Gastrocnemius medialis (tissue), 4 donors: ENCODE data around the gene MESP1. TPM values are rescaled to one million over a fixed set of nuclear protein-coding genes. Genes with fewer than 3 reads are reported as not detected.
"Not testable (repeated sequence)": the region's sequence is repeated elsewhere in the genome, so short reads cannot be mapped to it uniquely, and the experiment has no call there.

Source experiments
- ATAC-seq, 2 donors: fragments of 150-250 bp; one replicate each; pipeline ENCODE4 v1.9.1; 2016
- DNase-seq, 2 donors: peaks; one replicate each; pipeline ENCODE4 v3.0.0-alpha.2; 2019
- H3K27ac ChIP-seq, 4 donors: fragments of 200-600 bp; sonication (generic); 1 replicate in 1 of 4; 2 replicates in 3 of 4; pipeline ENCODE4 v1.5.1; 2016 to 2018; ENCODE audit warnings: mild to moderate bottlenecking in 2 of 4, moderate library complexity in 1 of 4
- H3K27me3 ChIP-seq, 3 donors: fragments of 200-600 bp; sonication (generic) in 2 of 3; 1 replicate in 1 of 3; 2 replicates in 2 of 3; pipeline versions ENCODE4 v1.5.1 to v1.6.0; 2016 to 2019; ENCODE audit warnings: mild to moderate bottlenecking in 1 of 3, moderate library complexity in 1 of 3
- H3K36me3 ChIP-seq, 2 donors: fragments of 200-600 bp; sonication (generic) in 1 of 2; one replicate each; pipeline ENCODE4 v1.5.1; 2017 to 2018
- H3K4me1 ChIP-seq, 2 donors: fragments of 200-600 bp; sonication (generic) in 1 of 2; one replicate each; pipeline ENCODE4 v1.5.1; 2016 to 2017; ENCODE audit warnings: mild to moderate bottlenecking in 2 of 2
- H3K4me3 ChIP-seq, 4 donors: fragments of 200-600 bp; sonication (generic) in 3 of 4; 1 replicate in 1 of 4; 2 replicates in 3 of 4; pipeline ENCODE4 v1.5.1; 2016 to 2019; ENCODE audit warnings: mild to moderate bottlenecking in 2 of 4
- H3K9me3 ChIP-seq, 3 donors: fragments of 200-600 bp; sonication (generic) in 2 of 3; 1 replicate in 1 of 3; 2 replicates in 2 of 3; pipeline ENCODE4 v1.5.1; 2016 to 2019
- CTCF ChIP-seq, 5 experiments: fragments of 450-650 bp in 3 of 5; fragments of 200-600 bp in 2 of 5; sonication (generic) in 2 of 5; IDR thresholded peaks in 4 of 5; conservative IDR thresholded peaks in 1 of 5; 1 replicate in 4 of 5; 2 replicates in 1 of 5; pipeline ENCODE4 v1.5.1; 2016 to 2019; ENCODE audit warnings: antibody characterized with exemption in 5 of 5, mild to moderate bottlenecking in 3 of 5, moderate library complexity in 3 of 5
- POLR2A ChIP-seq, 2 donors: fragments of 450-650 bp; IDR thresholded peaks; one replicate each; pipeline ENCODE4 v1.6.1; 2017; ENCODE audit warnings: antibody characterized with exemption in 2 of 2, mild to moderate bottlenecking in 2 of 2, moderate library complexity in 2 of 2
- in situ Hi-C, 4 donors: fragments of 200-750 bp; cut with MboI; loops; one replicate each; pipeline versions ENCODE4 v1.15.0 to v1.8.0; 2017; ENCODE audit warnings: low sequenced_read_pairs in 4 of 4
- intact Hi-C: fragments of 100-400 bp; cut with DNase I; formaldehyde crosslinking; loops from one replicate; pipeline ENCODE4 v1.15.1; 2023; ENCODE audit warnings: low total_unique reads
- total RNA-seq, 4 donors: library from RNA; depleted of rRNA; stranded (reverse); fragments of >200 nt; gene quantifications; one replicate each; pipeline versions ENCODE4 v1.1.0 to v1.2.3, GENCODE V29; 2016

The MESP1 gene
- total RNA-seq, 4 donors from 2014 or later, result 5.3 to 12.6 (median 6.1) TPM

GRCh38 chr15:89783861-89784685, 33.0 kb upstream of the MESP1 start:
- Histone ChIP-seq H3K4me1 (no peaks in the 10 kb centered on the region), H3K27ac (no peak overlapping the region), H3K27me3 (no peaks in the 10 kb centered on the region), H3K4me3 (no peak overlapping the region), H3K36me3 (no peaks in the 10 kb centered on the region), H3K9me3 (no peaks in the 10 kb centered on the region)
- intact Hi-C loops (no loop called here), in situ Hi-C loops (no loop called here)
- ATAC-seq (no peak), DNase-seq (no peak)
- no peak for TF ChIP-seq CTCF (IDR thresholded peaks at IDR 0.05 in 4 of 5, conservative IDR thresholded peaks at IDR 0.05 in 1 of 5)
- TF ChIP-seq POLR2A (IDR thresholded peaks at IDR 0.05), result no peak

- TF ChIP-seq CTCF (IDR thresholded peaks at IDR 0.05 in 4 of 5, conservative IDR thresholded peaks at IDR 0.05 in 1 of 5), result no peak
- TF ChIP-seq POLR2A (IDR thresholded peaks at IDR 0.05), result no peak
- intact Hi-C loops (no loop called here), in situ Hi-C loops (no loop called here)
- Histone ChIP-seq H3K36me3 (no peaks in the 10 kb centered on the region), H3K27me3 (no peaks in the 10 kb centered on the region), H3K4me1 (no peaks in the 10 kb centered on the region), H3K9me3 (no peaks in the 10 kb centered on the region), H3K4me3 (no peak overlapping the region), H3K27ac (no peak overlapping the region)
- DNase-seq (no peak), ATAC-seq (no peak)
Measured at GRCh38 chr15:89783111-89783860, 32.2 kb upstream of the MESP1 start.

- ATAC-seq, H3K4me3 ChIP-seq, H3K27me3 ChIP-seq, H3K4me1 ChIP-seq, H3K9me3 ChIP-seq, H3K36me3 ChIP-seq, H3K27ac ChIP-seq, in situ Hi-C loops, DNase-seq, intact Hi-C loops: not testable (repeated sequence)
Measured at GRCh38 chr15:89782619-89782950, 31.5 kb upstream of the MESP1 start.

GRCh38 chr15:89781891-89782618, 31.0 kb upstream of the MESP1 start:
- in situ Hi-C loops (no loop called here), intact Hi-C loops (no loop called here)
- H3K4me1 ChIP-seq, result no peaks in the 10 kb centered on the region
- H3K36me3 ChIP-seq, result no peaks in the 10 kb centered on the region
- TF ChIP-seq CTCF (IDR thresholded peaks at IDR 0.05 in 4 of 5, conservative IDR thresholded peaks at IDR 0.05 in 1 of 5), result no peak
- no peaks in the 10 kb centered on the region for H3K27me3 ChIP-seq
- no peak overlapping the region for H3K4me3 ChIP-seq
- no peak overlapping the region for H3K27ac ChIP-seq
- DNase-seq (no peak), ATAC-seq (no peak)
- H3K9me3 ChIP-seq, result no peaks in the 10 kb centered on the region

GRCh38 chr15:89781055-89781454, 30.0 kb upstream of the MESP1 start:
- no peak for DNase-seq
- no peak for TF ChIP-seq CTCF (IDR thresholded peaks at IDR 0.05 in 4 of 5, conservative IDR thresholded peaks at IDR 0.05 in 1 of 5)
- no peak for TF ChIP-seq POLR2A (IDR thresholded peaks at IDR 0.05)
- Histone ChIP-seq H3K27me3 (no peaks in the 10 kb centered on the region), H3K36me3 (no peaks in the 10 kb centered on the region), H3K4me1 (peaks cover 2 to 6% of the 10 kb centered on the region in 2 donors), H3K4me3 (no peak overlapping the region), H3K9me3 (no peaks in the 10 kb centered on the region), H3K27ac (no peak overlapping the region)
- ATAC-seq, result no peak
- in situ Hi-C loops (no loop called here), intact Hi-C loops (no loop called here)
